ENCODE measurements around the gene ARHGAP24.
"Not testable (repeated sequence)": the region's sequence is repeated elsewhere in the genome, so short reads cannot be mapped to it uniquely, and the experiment has no call there.

ARHGAP24 gene

GRCh38 chr4:85889314-85889713 lies 414.4 kb downstream of the ARHGAP24 start:
- no peak for DNase-seq (ENCODE audit: low read depth in 2 of 3, low spot score in 2 of 3)

- no peak for DNase-seq (ENCODE audit: low read depth in 2 of 3, low spot score in 2 of 3)
These were observed 420.8 kb downstream of the ARHGAP24 start for GRCh38 chr4:85895755-85896154.

GRCh38 chr4:85898231-85898630 lies 423.3 kb downstream of the ARHGAP24 start:
- no peak for DNase-seq (ENCODE audit: low read depth in 2 of 3, low spot score in 2 of 3)

- DNase-seq (ENCODE audit: low read depth in 2 of 3, low spot score in 2 of 3), result no peak
These were observed 426.6 kb downstream of the ARHGAP24 start for GRCh38 chr4:85901500-85901899.

GRCh38 chr4:85902647-85903046 lies 427.7 kb downstream of the ARHGAP24 start:
- DNase-seq (ENCODE audit: low read depth in 2 of 3, low spot score in 2 of 3), result not testable (repeated sequence)

- no peak for DNase-seq (ENCODE audit: low read depth in 2 of 3, low spot score in 2 of 3)
These were observed 430.8 kb downstream of the ARHGAP24 start for GRCh38 chr4:85905761-85906160.

- no peak for DNase-seq (ENCODE audit: low read depth in 2 of 3, low spot score in 2 of 3)
These were observed 432.1 kb downstream of the ARHGAP24 start for GRCh38 chr4:85907001-85907400.

- DNase-seq (ENCODE audit: low read depth in 2 of 3, low spot score in 2 of 3), result no peak
These were observed 434.9 kb downstream of the ARHGAP24 start for GRCh38 chr4:85909851-85910250.

GRCh38 chr4:85910985-85911384 lies 436.0 kb downstream of the ARHGAP24 start:
- DNase-seq (ENCODE audit: low read depth in 2 of 3, low spot score in 2 of 3), result no peak

- no peak for DNase-seq (ENCODE audit: low read depth in 2 of 3, low spot score in 2 of 3)
These were observed 439.2 kb downstream of the ARHGAP24 start for GRCh38 chr4:85913931-85914694.

GRCh38 chr4:85915570-85915969 lies 440.6 kb downstream of the ARHGAP24 start:
- not testable (repeated sequence) for DNase-seq (ENCODE audit: low read depth in 2 of 3, low spot score in 2 of 3)

GRCh38 chr4:85919200-85919887 lies 444.4 kb downstream of the ARHGAP24 start:
- DNase-seq (ENCODE audit: low read depth in 2 of 3, low spot score in 2 of 3), result no peak

GRCh38 chr4:85925071-85925470 lies 450.1 kb downstream of the ARHGAP24 start:
- DNase-seq (ENCODE audit: low read depth in 2 of 3, low spot score in 2 of 3), result no peak

- DNase-seq (ENCODE audit: low read depth in 2 of 3, low spot score in 2 of 3), result no peak
These were observed 454.0 kb downstream of the ARHGAP24 start for GRCh38 chr4:85928775-85929591.

GRCh38 chr4:85929961-85930665 lies 455.2 kb downstream of the ARHGAP24 start:
- no peak for DNase-seq (ENCODE audit: low read depth in 2 of 3, low spot score in 2 of 3)

- DNase-seq (ENCODE audit: low read depth in 2 of 3, low spot score in 2 of 3), result no peak
These were observed 457.7 kb downstream of the ARHGAP24 start for GRCh38 chr4:85932500-85933290.

GRCh38 chr4:85933291-85933640 lies 458.3 kb downstream of the ARHGAP24 start:
- DNase-seq (ENCODE audit: low read depth in 2 of 3, low spot score in 2 of 3), result no peak

GRCh38 chr4:85937507-85937906 lies 462.6 kb downstream of the ARHGAP24 start:
- DNase-seq (ENCODE audit: low read depth in 2 of 3, low spot score in 2 of 3), result no peak

- no peak for DNase-seq (ENCODE audit: low read depth in 2 of 3, low spot score in 2 of 3)
These were observed 463.1 kb downstream of the ARHGAP24 start for GRCh38 chr4:85938062-85938461.

- no peak for DNase-seq (ENCODE audit: low read depth in 2 of 3, low spot score in 2 of 3)
These were observed 464.0 kb downstream of the ARHGAP24 start for GRCh38 chr4:85938902-85939301.

Measured in activated CD8-positive, alpha-beta memory T cell treated with anti-CD3 and anti-CD28 coated beads for 48 hours (primary cell).